KMS-11 (cell line): Measurements from ENCODE around the gene B4GALT2.
A peak's percentile ranks its signal among the peaks of the same experiment; 100 is the strongest.

Experiments
- H2AFZ ChIP-seq: fragments of 200-600 bp; sonication (generic); 2 replicates; pipeline ENCODE4 v1.6.1; 2016; ENCODE audit warnings: antibody characterized with exemption, mixed run types, low read depth
- H3K27ac ChIP-seq: fragments of 200-600 bp; sonication (generic); 2 replicates; pipeline ENCODE4 v1.6.1; 2016; ENCODE audit warnings: mild to moderate bottlenecking, mixed run types
- H3K27me3 ChIP-seq: fragments of 200-600 bp; sonication (generic); 2 replicates; pipeline ENCODE4 v1.6.1; 2017; ENCODE audit warnings: mild to moderate bottlenecking, low read depth, mixed run types, moderate library complexity; ENCODE audit not compliant: insufficient read depth
- H3K36me3 ChIP-seq: fragments of 200-600 bp; sonication (generic); 2 replicates; pipeline ENCODE4 v1.6.1; 2017; ENCODE audit warnings: mild to moderate bottlenecking, mixed run types; ENCODE audit not compliant: insufficient read depth
- H3K4me1 ChIP-seq: fragments of 200-600 bp; sonication (generic); 2 replicates; pipeline ENCODE4 v1.6.1; 2016; ENCODE audit warnings: mild to moderate bottlenecking, low read depth, mixed run types; ENCODE audit not compliant: poor library complexity, severe bottlenecking
- H3K4me2 ChIP-seq: fragments of 200-600 bp; sonication (generic); 2 replicates; pipeline ENCODE4 v1.7.0; 2016; ENCODE audit warnings: mild to moderate bottlenecking, mixed run types
- H3K4me3 ChIP-seq: fragments of 200-600 bp; sonication (generic); IDR thresholded peaks from 2 replicates; pipeline ENCODE4 v1.6.1; 2017; ENCODE audit warnings: low read depth, low read length, mixed read lengths; ENCODE audit not compliant: insufficient read depth
- H3K79me2 ChIP-seq: fragments of 200-600 bp; sonication (generic); 2 replicates; pipeline ENCODE4 v1.6.1; 2016; ENCODE audit warnings: low read depth, mixed run types; ENCODE audit not compliant: insufficient read depth
- H3K9ac ChIP-seq: fragments of 200-600 bp; sonication (generic); 2 replicates; pipeline ENCODE4 v1.6.1; 2016; ENCODE audit warnings: mild to moderate bottlenecking, mixed run types
- H4K20me1 ChIP-seq: fragments of 200-600 bp; sonication (generic); 2 replicates; pipeline ENCODE4 v1.6.1; 2016; ENCODE audit warnings: mild to moderate bottlenecking, mixed run types; ENCODE audit not compliant: insufficient read depth
- CTCF ChIP-seq: fragments of 200-600 bp; sonication (generic); conservative IDR thresholded peaks from 2 replicates; pipeline ENCODE4 v1.6.1; 2017; ENCODE audit warnings: low read depth, mild to moderate bottlenecking, antibody characterized with exemption, low read length, moderate library complexity, mixed read lengths

B4GALT2 gene

GRCh38 chr1:43969746-43970466 lies 9.1 kb upstream of the B4GALT2 start, which contains the start of gene DPH2:
DPH2 (plus strand) TSS chr1:43970010; CDS start chr1:43970176, 166 bp downstream.
- Histone ChIP-seq H3K9ac (peak within 1 kb of the TSS; percentile 50; the same call in 1 of the 2 replicates), H3K4me2 (peak within 1 kb of the TSS; percentile 72)
- no peak for TF ChIP-seq CTCF

GRCh38 chr1:43970502-43970901 lies 8.5 kb upstream of the B4GALT2 start:
- H2AFZ ChIP-seq = no peak overlapping the region
- H3K4me3 ChIP-seq = no peak overlapping the region
- no peaks in the 10 kb centered on the region for H4K20me1 ChIP-seq
- no peaks in the 10 kb centered on the region for H3K36me3 ChIP-seq
- H3K4me2 ChIP-seq = peak overlapping the region; percentile 72
- H3K27ac ChIP-seq = no peak overlapping the region
- peaks cover 20% of the 10 kb centered on the region for H3K79me2 ChIP-seq
- TF ChIP-seq CTCF = no peak
- peak overlapping the region; percentile 50; the same call in 1 of the 2 replicates for H3K9ac ChIP-seq
- peaks cover 17% of the 10 kb centered on the region for H3K4me1 ChIP-seq
- no peaks in the 10 kb centered on the region for H3K27me3 ChIP-seq

More at GRCh38 chr1:43969746-43970466, 9.1 kb upstream of the B4GALT2 start, which contains the start of gene DPH2:
- Histone ChIP-seq H2AFZ (peak within 1 kb of the TSS; percentile 70; the same call in 1 of the 2 replicates), H3K27me3 (no peaks in the 10 kb centered on the region), H3K79me2 (peaks cover 15% of the 10 kb centered on the region), H3K36me3 (no peaks in the 10 kb centered on the region), H3K4me1 (peaks cover 17% of the 10 kb centered on the region), H3K4me3 (no peak within 1 kb of the TSS), H3K27ac (no peak within 1 kb of the TSS), H4K20me1 (no peaks in the 10 kb centered on the region)

GRCh38 chr1:43970911-43971310 lies 8.1 kb upstream of the B4GALT2 start:
- Histone ChIP-seq H3K4me2 (peak overlapping the region; percentile 72), H3K79me2 (peaks cover 24% of the 10 kb centered on the region), H3K9ac (peak overlapping the region; percentile 50; the same call in 1 of the 2 replicates), H3K27me3 (no peaks in the 10 kb centered on the region), H3K4me3 (no peak overlapping the region), H3K4me1 (peaks cover 18% of the 10 kb centered on the region), H4K20me1 (no peaks in the 10 kb centered on the region), H3K27ac (no peak overlapping the region), H2AFZ (no peak overlapping the region), H3K36me3 (no peaks in the 10 kb centered on the region)
- no peak for TF ChIP-seq CTCF

- no peak overlapping the region for H3K27ac ChIP-seq
- no peaks in the 10 kb centered on the region for H3K36me3 ChIP-seq
- peaks cover 24% of the 10 kb centered on the region for H3K4me1 ChIP-seq
- no peak for TF ChIP-seq CTCF
- H3K9ac ChIP-seq = no peak overlapping the region
- no peak overlapping the region for H2AFZ ChIP-seq
- no peaks in the 10 kb centered on the region for H4K20me1 ChIP-seq
- peaks cover 30% of the 10 kb centered on the region for H3K79me2 ChIP-seq
- no peaks in the 10 kb centered on the region for H3K27me3 ChIP-seq
- no peak overlapping the region for H3K4me2 ChIP-seq
- no peak overlapping the region for H3K4me3 ChIP-seq
Observed at GRCh38 chr1:43971336-43971980, 7.6 kb upstream of the B4GALT2 start.
